HepG2 (cell line): Measurements from ENCODE around the gene TRAPPC4. TPM values are rescaled to one million over a fixed set of nuclear protein-coding genes. Genes with fewer than 3 reads are reported as not detected.

Experiments
- CBFB ChIP-seq: sonication (generic); formaldehyde crosslinking; IDR thresholded peaks from 2 replicates; pipeline ENCODE4 v1.4.0; 2020; ENCODE audit warnings: missing genetic modification reagents
- CENPX ChIP-seq: sonication (generic); formaldehyde crosslinking; IDR thresholded peaks from 2 replicates; pipeline ENCODE4 v1.9.0; 2021; ENCODE audit warnings: mild to moderate bottlenecking, missing genetic modification reagents, moderate library complexity
- DR1 ChIP-seq: sonication (generic); formaldehyde crosslinking; IDR thresholded peaks from 2 replicates; pipeline ENCODE4 v1.8.0; 2021; ENCODE audit warnings: mild to moderate bottlenecking, missing genetic modification reagents, inconsistent platforms
- EED ChIP-seq: sonication (generic); formaldehyde crosslinking; IDR thresholded peaks from 2 replicates; pipeline ENCODE4 v1.5.0; 2020; ENCODE audit warnings: mild to moderate bottlenecking, missing genetic modification reagents
- EP300 ChIP-seq, 3 experiments: sonication (generic) in 1 of 3; formaldehyde crosslinking in 1 of 3; IDR thresholded peaks; 2 replicates each; pipeline versions ENCODE4 v1.5.1 to v1.6.1; 2011 to 2020; ENCODE audit warnings: low read depth in 2 of 3, low read length in 2 of 3, borderline replicate concordance in 1 of 3, improper control_type of control experiment in 1 of 3, mild to moderate bottlenecking in 1 of 3, missing genetic modification reagents in 1 of 3, moderate library complexity in 1 of 3
- JUN ChIP-seq: sonication (generic); formaldehyde crosslinking; IDR thresholded peaks from 2 replicates; pipeline ENCODE4 v1.4.0; 2020; ENCODE audit warnings: mild to moderate bottlenecking, missing genetic modification reagents
- KDM1A ChIP-seq: IDR thresholded peaks from 2 replicates; pipeline ENCODE4 v1.6.1; 2016; ENCODE audit warnings: missing compliant biosample characterization
- KDM3A ChIP-seq: IDR thresholded peaks from 2 replicates; pipeline ENCODE4 v1.6.1; 2018; ENCODE audit warnings: low read depth, missing compliant biosample characterization
- KDM5B ChIP-seq: sonication (generic); formaldehyde crosslinking; IDR thresholded peaks from 2 replicates; pipeline ENCODE4 v1.4.0; 2020; ENCODE audit warnings: missing genetic modification reagents, mild to moderate bottlenecking, borderline replicate concordance
- MAF1 ChIP-seq: sonication (generic); formaldehyde crosslinking; IDR thresholded peaks from 2 replicates; pipeline ENCODE4 v1.5.0; 2020; ENCODE audit warnings: missing genetic modification reagents, borderline replicate concordance
- MIXL1 ChIP-seq: IDR thresholded peaks from 2 replicates; pipeline ENCODE4 v1.6.1; 2016
- PRDM4 ChIP-seq: sonication (generic); formaldehyde crosslinking; IDR thresholded peaks from 2 replicates; pipeline ENCODE4 v1.9.0; 2021; ENCODE audit warnings: missing genetic modification reagents, borderline replicate concordance
- PTBP1 ChIP-seq: fragments of 200-400 bp; formaldehyde crosslinking; IDR thresholded peaks from 2 replicates; pipeline ENCODE4 v1.6.1; 2018; ENCODE audit warnings: low read length, low read depth; ENCODE audit not compliant: poor library complexity, severe bottlenecking
- RFX1 ChIP-seq: fragments of 450-650 bp; IDR thresholded peaks from 2 replicates; pipeline ENCODE4 v1.6.1; 2017
- SMAD9 ChIP-seq: sonication (generic); formaldehyde crosslinking; IDR thresholded peaks from 2 replicates; pipeline ENCODE4 v1.5.1; 2020; ENCODE audit warnings: mild to moderate bottlenecking, missing genetic modification reagents
- SP1 ChIP-seq, 2 experiments: fragments of 450-650 bp in 1 of 2; sonication (generic) in 1 of 2; formaldehyde crosslinking in 1 of 2; IDR thresholded peaks; 2 replicates each; pipeline versions ENCODE4 v1.4.0 to v1.6.1; 2016 to 2020; ENCODE audit warnings: missing genetic modification reagents in 1 of 2
- ZBTB8A ChIP-seq: sonication (generic); formaldehyde crosslinking; IDR thresholded peaks from 2 replicates; pipeline ENCODE4 v1.4.0; 2020; ENCODE audit warnings: mild to moderate bottlenecking, low read depth, missing genetic modification reagents, borderline replicate concordance
- ZNF34 ChIP-seq: sonication (generic); formaldehyde crosslinking; IDR thresholded peaks from 2 replicates; pipeline ENCODE4 v1.4.0; 2020; ENCODE audit warnings: mild to moderate bottlenecking, missing genetic modification reagents, borderline replicate concordance
- ZNF367 ChIP-seq: sonication (generic); formaldehyde crosslinking; IDR thresholded peaks from 2 replicates; pipeline ENCODE4 v1.4.0; 2020; ENCODE audit warnings: missing genetic modification reagents, borderline replicate concordance
- ZNF468 ChIP-seq: sonication (generic); formaldehyde crosslinking; IDR thresholded peaks from 2 replicates; pipeline ENCODE4 v1.8.0; 2022; ENCODE audit warnings: mild to moderate bottlenecking, moderate library complexity, missing genetic modification reagents
- ZNF546 ChIP-seq: sonication (generic); formaldehyde crosslinking; conservative IDR thresholded peaks from 2 replicates; pipeline ENCODE4 v1.8.1; 2023; ENCODE audit warnings: mild to moderate bottlenecking, missing genetic modification reagents
- ZNF562 ChIP-seq: sonication (generic); formaldehyde crosslinking; IDR thresholded peaks from 2 replicates; pipeline ENCODE4 v1.8.0; 2022; ENCODE audit warnings: missing genetic modification reagents, borderline replicate concordance
- ZNF569 ChIP-seq: sonication (generic); formaldehyde crosslinking; IDR thresholded peaks from 2 replicates; pipeline ENCODE4 v1.5.0; 2020; ENCODE audit warnings: mild to moderate bottlenecking, missing genetic modification reagents, moderate library complexity, borderline replicate concordance
- ZSCAN21 ChIP-seq: sonication (generic); formaldehyde crosslinking; IDR thresholded peaks from 2 replicates; pipeline ENCODE4 v1.8.0; 2022; ENCODE audit warnings: mild to moderate bottlenecking, missing genetic modification reagents, moderate library complexity, borderline replicate concordance
- polyA plus RNA-seq, 8 experiments: library from polyadenylated mRNA; depleted of rRNA in 3 of 8; stranded (reverse) in 7 of 8; unstranded in 1 of 8; fragments of >200 nt; fragmentation: Illumina TruSeq in 4 of 8; extraction: Trizol in 4 of 8; gene quantifications; 2 replicates each; pipeline versions ENCODE4 v1.2.1 to v1.2.3, GENCODE V29; 2011 to 2016; ENCODE audit warnings: low read depth in 4 of 8, missing spikeins in 1 of 8, mixed read lengths in 1 of 8; ENCODE audit not compliant: insufficient read depth in 1 of 8
- total RNA-seq, 5 experiments: library from RNA; depleted of rRNA; stranded (reverse); fragments of >200 nt; fragmentation: Illumina TruSeq; extraction: Trizol; gene quantifications; 2 replicates each; pipeline ENCODE4 v1.2.3, GENCODE V29; 2016; ENCODE audit warnings: low read depth in 1 of 5
- TF ChIP-seq, protein P1 (sequence below): sonication (generic); formaldehyde crosslinking; IDR thresholded peaks from 2 replicates; pipeline ENCODE4 v1.4.0; 2020; ENCODE audit warnings: mild to moderate bottlenecking, missing genetic modification reagents
- TF ChIP-seq, protein P2 (sequence below): sonication (generic); formaldehyde crosslinking; IDR thresholded peaks from 2 replicates; pipeline ENCODE4 v1.4.0; 2020; ENCODE audit warnings: missing genetic modification reagents

The TRAPPC4 gene
- total and polyA plus RNA-seq, 2 of the 13 experiments (the other 11 are each of a cell fraction or from before 2014, with no cell fraction given): 97.4 to 140 TPM

DNA sequence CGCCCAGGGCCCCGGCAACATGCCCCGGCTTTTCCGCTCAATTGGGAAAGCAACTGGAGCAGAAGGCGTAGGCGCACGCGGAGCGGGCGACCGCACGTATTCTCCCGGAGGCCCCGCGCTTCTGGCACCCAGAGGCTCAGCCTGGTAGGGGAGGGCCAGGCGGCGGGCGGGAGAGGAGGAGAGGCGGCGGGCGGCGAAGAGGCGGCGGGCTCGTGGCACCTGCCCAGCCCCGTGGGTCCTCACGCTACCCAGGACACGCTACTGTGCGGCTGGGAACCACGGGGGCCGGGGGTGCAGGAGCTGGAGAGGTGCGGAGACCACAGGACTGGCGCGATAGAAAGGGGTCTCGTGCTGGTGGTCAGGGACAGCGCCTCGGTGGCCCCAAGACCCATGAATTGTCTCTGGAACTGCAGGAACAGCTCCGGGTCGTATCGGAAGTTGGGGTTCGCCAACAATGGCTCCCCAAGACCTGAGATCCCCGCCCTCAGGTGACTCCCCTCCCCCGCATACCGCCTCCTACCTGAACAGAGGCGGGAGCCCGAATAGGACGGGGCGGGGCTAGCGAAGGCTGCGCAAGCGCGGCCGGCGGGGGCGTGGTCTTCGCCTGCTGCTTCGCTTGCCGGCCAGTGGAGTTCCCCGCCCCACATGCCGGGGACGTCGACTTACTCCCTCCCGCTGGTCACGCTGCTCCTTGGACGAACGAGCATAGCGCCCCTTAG lies 11.9 kb downstream of the TRAPPC4 start, which contains the start of gene SLC37A4 (continued):
- TF ChIP-seq PRDM4 (CRISPR knock-in tag) (peak; percentile 73; the same call in 1 of the 2 replicates), ZSCAN21 (CRISPR knock-in tag) (peak; percentile 87; the same call in 1 of the 2 replicates), CBFB (CRISPR knock-in tag) (peak; percentile 58; the same call in 1 of the 2 replicates), SMAD9 (CRISPR knock-in tag) (no peak), KDM5B (peak; percentile 79), RFX1 (no peak), MIXL1 (peak; percentile 70; the same call in 1 of the 2 replicates), EED (CRISPR knock-in tag) (peak; percentile 81; the same call in 1 of the 2 replicates), KDM3A (CRISPR knock-in tag) (peak; percentile 75; the same call in 1 of the 2 replicates), ZBTB8A (CRISPR knock-in tag) (no peak), ZNF34 (CRISPR knock-in tag) (no peak), CENPX (no peak), EP300 (IDR thresholded peaks at IDR 0.05; ENCODE audit: low read depth in 2 of 2, low read length in 2 of 2) (no peak), EP300 (CRISPR knock-in tag; IDR thresholded peaks at IDR 0.05; ENCODE audit: borderline replicate concordance) (no peak), ZNF562 (no peak), ZNF367 (CRISPR knock-in tag) (no peak), JUN (no peak), ZNF468 (no peak), PTBP1 (no peak), ZNF546 (CRISPR knock-in tag) (0 out of 2 replicates have a peak, but pooled peaks have one; percentile 51), SP1 (IDR thresholded peaks at IDR 0.05) (no peak), SP1 (CRISPR knock-in tag; IDR thresholded peaks at IDR 0.05) (peak; percentile 89), ZNF569 (CRISPR knock-in tag) (no peak), KDM1A (CRISPR knock-in tag) (no peak), DR1 (CRISPR knock-in tag) (no peak; the same call in 1 of the 2 replicates), MAF1 (CRISPR knock-in tag) (0 out of 2 replicates have a peak, but pooled peaks have one; percentile 47)
- TF ChIP-seq, protein P1, sequence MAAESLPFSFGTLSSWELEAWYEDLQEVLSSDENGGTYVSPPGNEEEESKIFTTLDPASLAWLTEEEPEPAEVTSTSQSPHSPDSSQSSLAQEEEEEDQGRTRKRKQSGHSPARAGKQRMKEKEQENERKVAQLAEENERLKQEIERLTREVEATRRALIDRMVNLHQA: no peak
- TF ChIP-seq, protein P2, sequence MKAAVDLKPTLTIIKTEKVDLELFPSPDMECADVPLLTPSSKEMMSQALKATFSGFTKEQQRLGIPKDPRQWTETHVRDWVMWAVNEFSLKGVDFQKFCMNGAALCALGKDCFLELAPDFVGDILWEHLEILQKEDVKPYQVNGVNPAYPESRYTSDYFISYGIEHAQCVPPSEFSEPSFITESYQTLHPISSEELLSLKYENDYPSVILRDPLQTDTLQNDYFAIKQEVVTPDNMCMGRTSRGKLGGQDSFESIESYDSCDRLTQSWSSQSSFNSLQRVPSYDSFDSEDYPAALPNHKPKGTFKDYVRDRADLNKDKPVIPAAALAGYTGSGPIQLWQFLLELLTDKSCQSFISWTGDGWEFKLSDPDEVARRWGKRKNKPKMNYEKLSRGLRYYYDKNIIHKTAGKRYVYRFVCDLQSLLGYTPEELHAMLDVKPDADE (CRISPR knock-in tag): no peak
